Neural progenitor cell (in vitro differentiated cells): ENCODE measurements around the gene TSPEAR. TPM values are rescaled to one million over a fixed set of nuclear protein-coding genes. Genes with fewer than 3 reads are reported as not detected.

ENCODE experiments used
- DNase-seq: peaks from one replicate; pipeline ENCODE4 v3.0.0-alpha.2; 2016; ENCODE audit warnings: low spot score
- H2AFZ ChIP-seq: fragments of 200-600 bp; sonication (generic); replicated peaks from 2 replicates; pipeline ENCODE4 v1.6.1; 2016; ENCODE audit warnings: antibody characterized with exemption
- H3F3A ChIP-seq: fragments of 200-600 bp; sonication (generic); 2 replicates; pipeline ENCODE4 v1.6.1; 2016; ENCODE audit warnings: antibody characterized with exemption, low read depth
- H3K27ac ChIP-seq: fragments of 200-600 bp; sonication (generic); 2 replicates; pipeline ENCODE4 v1.5.1; 2016; ENCODE audit warnings: mild to moderate bottlenecking
- H3K27me3 ChIP-seq: fragments of 200-600 bp; sonication (generic); 2 replicates; pipeline ENCODE4 v1.6.1; 2016; ENCODE audit warnings: mild to moderate bottlenecking, moderate library complexity
- H3K36me3 ChIP-seq: fragments of 200-600 bp; sonication (generic); 2 replicates; pipeline ENCODE4 v1.5.1; 2016
- H3K4me1 ChIP-seq: fragments of 200-600 bp; sonication (generic); 2 replicates; pipeline ENCODE4 v1.6.1; 2016; ENCODE audit warnings: mixed run types
- H3K4me2 ChIP-seq: fragments of 200-600 bp; sonication (generic); 2 replicates; pipeline ENCODE4 v1.6.1; 2016
- H3K4me3 ChIP-seq: fragments of 200-600 bp; sonication (generic); 2 replicates; pipeline ENCODE4 v1.5.1; 2016
- H3K79me2 ChIP-seq: fragments of 200-600 bp; sonication (generic); 2 replicates; pipeline ENCODE4 v1.6.1; 2016; ENCODE audit warnings: low read depth
- H3K9ac ChIP-seq: fragments of 200-600 bp; sonication (generic); 2 replicates; pipeline ENCODE4 v1.6.1; 2016
- H3K9me3 ChIP-seq: fragments of 200-600 bp; sonication (generic); 2 replicates; pipeline ENCODE4 v1.5.1; 2016; ENCODE audit warnings: low read depth
- H4K20me1 ChIP-seq: fragments of 200-600 bp; sonication (generic); 2 replicates; pipeline ENCODE4 v1.6.1; 2016; ENCODE audit warnings: low read depth
- H3K27ac Mint-ChIP-seq: 3 replicates; pipeline ENCODE4 v1.8.0; 2021; ENCODE audit warnings: mixed read lengths
- H3K27me3 Mint-ChIP-seq: 2 replicates; pipeline ENCODE4 v1.8.0; 2022; ENCODE audit warnings: low read depth, mild to moderate bottlenecking, inconsistent platforms, moderate library complexity, mixed read lengths; ENCODE audit not compliant: insufficient read depth
- H3K36me3 Mint-ChIP-seq: 3 replicates; pipeline ENCODE4 v1.8.0; 2021; ENCODE audit warnings: mixed read lengths
- H3K4me1 Mint-ChIP-seq: 3 replicates; pipeline ENCODE4 v1.8.0; 2021; ENCODE audit warnings: mixed read lengths
- H3K4me3 Mint-ChIP-seq: 3 replicates; pipeline ENCODE4 v1.8.0; 2021; ENCODE audit warnings: mild to moderate bottlenecking, moderate library complexity, mixed read lengths
- H3K9me3 Mint-ChIP-seq: 3 replicates; pipeline ENCODE4 v1.8.0; 2020; ENCODE audit warnings: mixed read lengths
- CTCF ChIP-seq: fragments of 200-600 bp; sonication (generic); IDR thresholded peaks from 2 replicates; pipeline ENCODE4 v1.5.1; 2017; ENCODE audit warnings: antibody characterized with exemption, mild to moderate bottlenecking
- EZH2 ChIP-seq: fragments of 200-600 bp; sonication (generic); IDR thresholded peaks from 2 replicates; pipeline ENCODE4 v1.6.1; 2017; ENCODE audit warnings: antibody characterized with exemption, mild to moderate bottlenecking, moderate library complexity
- EZH2phosphoT487 ChIP-seq: fragments of 200-600 bp; sonication (generic); IDR thresholded peaks from 2 replicates; pipeline ENCODE4 v1.6.1; 2017; ENCODE audit warnings: antibody characterized with exemption
- total RNA-seq: library from RNA; depleted of rRNA; stranded (reverse); fragments of >200 nt; gene quantifications from 2 replicates; pipeline ENCODE4 v1.2.3, GENCODE V29; 2015; ENCODE audit warnings: low replicate concordance

The TSPEAR gene
- total RNA-seq, 1 donor from 2014 or later, result not detected

DNA sequence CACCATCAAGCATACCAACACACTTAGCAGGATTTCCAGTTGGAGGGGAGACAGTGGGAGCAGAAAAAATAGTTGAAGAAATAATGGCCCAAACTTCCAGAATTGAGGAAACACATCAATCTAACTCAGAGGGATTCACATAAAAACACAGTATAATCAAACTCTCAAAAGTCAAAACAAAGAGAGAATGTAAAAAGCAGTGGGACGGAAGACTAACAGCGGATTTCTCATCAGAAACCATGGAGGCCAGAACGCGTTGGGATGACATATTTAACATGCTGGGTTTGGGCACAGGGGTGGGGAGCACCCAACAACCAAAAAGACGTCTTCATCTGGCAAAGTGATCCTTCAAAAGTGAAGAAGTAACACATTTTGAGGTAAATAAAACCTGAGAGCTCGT, 91.5 kb downstream of the TSPEAR start:
- H4K20me1 ChIP-seq, result no peaks in the 10 kb centered on the region
- no peak overlapping the region for H2AFZ ChIP-seq
- no peaks in the 10 kb centered on the region for H3K27me3 ChIP-seq
- no peaks in the 10 kb centered on the region for H3K36me3 ChIP-seq
- peaks cover 13% of the 10 kb centered on the region for H3K9me3 ChIP-seq
- no peak overlapping the region for H3K9ac ChIP-seq
- no peaks in the 10 kb centered on the region for H3K4me1 Mint-ChIP-seq
- H3K4me3 Mint-ChIP-seq, result no peak overlapping the region
- H3K79me2 ChIP-seq, result no peaks in the 10 kb centered on the region
- no peak overlapping the region for H3K27ac Mint-ChIP-seq
- H3K36me3 Mint-ChIP-seq, result no peaks in the 10 kb centered on the region
- no peak for TF ChIP-seq EZH2
- TF ChIP-seq CTCF, result no peak
- no peak for TF ChIP-seq EZH2phosphoT487
- no peak overlapping the region for H3K4me2 ChIP-seq
- DNase-seq, result no peak
- H3K4me1 ChIP-seq, result peaks cover 5% of the 10 kb centered on the region
- H3K9me3 Mint-ChIP-seq, result peaks cover 49% of the 10 kb centered on the region
- H3F3A ChIP-seq, result no peaks in the 10 kb centered on the region
- peaks cover 2% of the 10 kb centered on the region for H3K27me3 Mint-ChIP-seq
- H3K4me3 ChIP-seq, result no peak overlapping the region
- H3K27ac ChIP-seq, result no peak overlapping the region

GRCh38 chr21:44618909-44619308, 92.5 kb downstream of the TSPEAR start:
- H4K20me1 ChIP-seq, result no peaks in the 10 kb centered on the region
- H3K4me1 ChIP-seq, result peaks cover 5% of the 10 kb centered on the region
- TF ChIP-seq EZH2phosphoT487, result no peak
- no peak for TF ChIP-seq CTCF
- TF ChIP-seq EZH2, result no peak
- Mint-ChIP-seq H3K4me1 (no peaks in the 10 kb centered on the region), H3K36me3 (no peaks in the 10 kb centered on the region), H3K27me3 (peaks cover 2% of the 10 kb centered on the region), H3K9me3 (peaks cover 42% of the 10 kb centered on the region), H3K27ac (no peak overlapping the region), H3K4me3 (no peak overlapping the region)
- H3K27me3 ChIP-seq, result no peaks in the 10 kb centered on the region
- H3K36me3 ChIP-seq, result no peaks in the 10 kb centered on the region
- H3K4me3 ChIP-seq, result no peak overlapping the region
- no peak overlapping the region for H3K9ac ChIP-seq
- DNase-seq, result no peak
- peaks cover 10% of the 10 kb centered on the region for H3K9me3 ChIP-seq
- no peaks in the 10 kb centered on the region for H3F3A ChIP-seq
- H3K27ac ChIP-seq, result no peak overlapping the region
- H3K4me2 ChIP-seq, result no peak overlapping the region
- no peaks in the 10 kb centered on the region for H3K79me2 ChIP-seq
- no peak overlapping the region for H2AFZ ChIP-seq

DNA sequence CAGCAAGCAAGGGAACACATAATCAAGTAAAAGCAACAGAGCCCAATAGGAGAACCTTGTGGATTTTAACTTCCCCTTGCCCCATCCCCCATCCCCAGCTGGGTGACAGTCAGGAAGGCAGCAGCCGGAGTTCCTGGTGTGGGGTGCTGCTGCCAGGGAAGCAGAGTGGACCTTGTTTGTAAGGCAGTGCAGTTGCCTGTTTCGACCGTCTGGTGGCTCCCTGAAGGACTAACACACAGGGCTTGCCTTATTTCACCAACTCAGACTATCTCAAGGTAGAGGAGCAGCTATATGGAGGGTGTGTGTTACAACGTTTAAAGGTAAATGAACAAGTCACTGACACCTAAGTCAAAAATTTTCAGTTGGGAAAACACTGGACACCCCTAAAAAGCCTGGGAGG, 92.9 kb downstream of the TSPEAR start:
- no peaks in the 10 kb centered on the region for H3K4me1 Mint-ChIP-seq
- DNase-seq, result no peak
- Histone ChIP-seq H3K4me1 (peaks cover 5% of the 10 kb centered on the region), H3K4me3 (no peak overlapping the region), H4K20me1 (no peaks in the 10 kb centered on the region), H3K9me3 (peaks cover 6% of the 10 kb centered on the region), H3K36me3 (no peaks in the 10 kb centered on the region), H3F3A (no peaks in the 10 kb centered on the region), H3K4me2 (no peak overlapping the region), H3K9ac (no peak overlapping the region), H3K79me2 (no peaks in the 10 kb centered on the region), H3K27ac (no peak overlapping the region), H2AFZ (no peak overlapping the region), H3K27me3 (no peaks in the 10 kb centered on the region)
- H3K36me3 Mint-ChIP-seq, result no peaks in the 10 kb centered on the region
- peaks cover 2% of the 10 kb centered on the region for H3K27me3 Mint-ChIP-seq
- TF ChIP-seq CTCF, result peak; percentile 30
- no peak for TF ChIP-seq EZH2phosphoT487
- no peak overlapping the region for H3K4me3 Mint-ChIP-seq
- no peak overlapping the region for H3K27ac Mint-ChIP-seq
- peaks cover 38% of the 10 kb centered on the region for H3K9me3 Mint-ChIP-seq
